T-helper 2 cell treated with Interferon-gamma antibody and Interleukin-4, amounts not matched to agents 5 μg/mL and 100 μg/mL, for 36 hours (primary cell): ENCODE measurements around the gene PACS2.

Source experiments
- DNase-seq: peaks from one replicate; pipeline ENCODE4 v3.0.0; 2021; ENCODE audit warnings: low spot score
- H3K27ac Mint-ChIP-seq: one replicate; pipeline ENCODE4 v1.8.0; 2021; ENCODE audit warnings: mild to moderate bottlenecking, mixed read lengths
- H3K27me3 Mint-ChIP-seq: one replicate; pipeline ENCODE4 v1.8.0; 2021; ENCODE audit warnings: low read depth, mixed read lengths
- H3K36me3 Mint-ChIP-seq: one replicate; pipeline ENCODE4 v1.8.0; 2021; ENCODE audit warnings: low read depth, mixed read lengths
- H3K4me1 Mint-ChIP-seq: one replicate; pipeline ENCODE4 v1.8.0; 2021; ENCODE audit warnings: low read depth, mixed read lengths
- H3K4me3 Mint-ChIP-seq: one replicate; pipeline ENCODE4 v1.8.0; 2022; ENCODE audit warnings: mild to moderate bottlenecking, moderate library complexity, mixed read lengths
- H3K9me3 Mint-ChIP-seq: one replicate; pipeline ENCODE4 v1.8.0; 2021; ENCODE audit warnings: mixed read lengths

Gene PACS2

DNA sequence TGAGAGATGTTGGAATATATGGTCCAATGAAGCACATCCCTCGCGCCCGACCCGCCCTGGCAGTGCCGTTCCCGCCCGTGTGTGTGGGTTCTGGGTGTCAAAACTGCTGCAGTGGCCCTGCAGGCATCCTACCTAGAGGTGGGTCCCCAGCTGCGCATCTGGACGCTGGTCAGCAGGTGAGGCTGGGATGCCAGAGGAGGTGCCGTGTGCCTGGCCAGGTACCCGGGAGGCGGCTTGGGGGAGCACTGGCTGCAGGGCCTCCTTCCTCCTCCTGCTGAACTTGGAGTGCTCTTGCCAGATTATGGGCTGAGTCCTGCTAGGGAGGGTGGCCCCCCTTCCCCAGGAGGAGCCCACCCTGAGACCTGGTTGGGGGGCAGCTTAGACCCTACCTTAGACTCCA, 110.3 kb downstream of the PACS2 start:
- H3K4me3 Mint-ChIP-seq: no peak overlapping the region
- H3K36me3 Mint-ChIP-seq: peaks cover 33% of the 10 kb centered on the region
- no peaks in the 10 kb centered on the region for H3K27me3 Mint-ChIP-seq
- H3K27ac Mint-ChIP-seq: no peak overlapping the region
- H3K9me3 Mint-ChIP-seq: no peaks in the 10 kb centered on the region
- peaks cover 15% of the 10 kb centered on the region for H3K4me1 Mint-ChIP-seq
- DNase-seq: no peak

DNA sequence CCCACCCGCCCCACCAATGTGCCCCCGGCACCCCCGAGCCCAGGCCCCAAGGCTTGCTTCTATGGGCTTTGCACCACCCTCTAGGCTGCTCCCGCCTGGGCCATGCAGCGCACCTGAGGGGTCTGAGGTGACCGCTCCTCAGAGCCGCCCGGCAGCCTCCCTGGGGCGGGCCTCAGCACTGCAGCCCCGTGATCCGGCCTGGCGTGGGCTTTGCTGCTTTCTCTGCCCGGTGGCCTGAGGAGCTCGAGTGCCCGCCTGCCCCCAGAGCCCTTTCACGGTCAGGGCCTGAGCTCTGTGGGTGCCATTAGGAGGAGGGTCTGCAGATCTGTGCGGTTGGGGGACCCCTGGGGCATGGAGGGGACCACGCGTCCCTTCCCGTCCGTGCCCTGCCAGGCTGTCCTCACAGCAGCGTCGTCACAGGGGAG, 111.3 kb downstream of the PACS2 start:
- Mint-ChIP-seq H3K4me1 (peaks cover 13% of the 10 kb centered on the region), H3K27ac (no peak overlapping the region), H3K36me3 (peaks cover 41% of the 10 kb centered on the region), H3K9me3 (no peaks in the 10 kb centered on the region), H3K27me3 (no peaks in the 10 kb centered on the region), H3K4me3 (no peak overlapping the region)
- DNase-seq: no peak

DNA sequence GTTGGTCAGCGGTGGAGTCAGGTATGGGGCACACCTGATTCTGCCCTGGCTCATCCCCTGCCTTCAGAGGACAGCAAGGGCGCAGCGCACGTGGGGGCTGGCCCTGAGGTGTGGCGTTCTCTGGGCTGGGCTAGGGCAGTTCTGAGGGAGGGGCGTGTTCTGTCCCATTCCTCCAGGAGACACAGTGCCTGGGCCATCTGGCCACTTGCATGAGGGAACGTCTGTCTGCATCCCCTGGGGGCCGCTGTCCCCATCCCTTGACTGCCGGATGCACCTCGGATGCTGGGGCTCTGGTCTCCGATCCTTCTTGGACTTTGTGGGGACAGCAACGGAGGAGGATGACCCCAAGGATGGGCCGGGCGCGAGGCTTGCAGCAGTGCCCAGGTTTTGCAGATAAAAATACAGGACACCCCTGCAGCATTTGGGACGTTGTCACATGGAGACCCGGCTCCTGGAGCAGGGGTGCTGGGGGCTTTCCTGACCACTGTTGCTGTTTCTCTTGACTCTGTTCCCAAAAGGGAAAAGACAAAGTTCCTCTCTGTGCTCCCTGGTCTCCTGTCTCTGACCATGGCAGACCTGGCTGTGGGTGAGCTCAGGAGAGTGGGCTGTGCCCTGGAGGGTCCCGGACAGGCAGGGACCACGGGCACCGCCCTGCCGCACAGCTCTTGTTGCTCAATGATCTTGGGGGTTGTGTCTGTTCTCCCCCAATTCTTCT, 112.0 kb downstream of the PACS2 start:
- peaks cover 13% of the 10 kb centered on the region for H3K4me1 Mint-ChIP-seq
- H3K36me3 Mint-ChIP-seq: peaks cover 44% of the 10 kb centered on the region
- H3K9me3 Mint-ChIP-seq: no peaks in the 10 kb centered on the region
- no peak for DNase-seq
- no peak overlapping the region for H3K27ac Mint-ChIP-seq
- H3K4me3 Mint-ChIP-seq: no peak overlapping the region
- H3K27me3 Mint-ChIP-seq: no peaks in the 10 kb centered on the region

DNA sequence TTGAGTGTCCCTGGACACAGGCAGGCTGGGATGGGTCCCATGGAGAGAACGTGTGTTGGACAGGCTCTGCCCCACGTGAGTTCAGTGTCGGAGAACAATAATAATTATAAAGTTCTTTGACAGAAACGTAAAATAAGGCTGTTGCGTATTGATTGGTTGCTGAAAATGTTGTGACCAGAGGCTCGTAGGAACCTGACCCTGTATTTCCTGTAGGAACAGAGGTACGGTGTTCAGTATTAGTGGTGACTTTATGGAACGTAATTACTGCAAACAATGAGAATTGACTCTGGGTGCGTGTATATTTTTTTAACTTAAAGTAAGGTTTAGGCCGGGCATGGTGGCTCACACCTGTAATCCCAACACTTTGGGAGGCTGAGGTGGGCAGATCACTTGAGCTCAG, 112.9 kb downstream of the PACS2 start:
- H3K4me1 Mint-ChIP-seq: peaks cover 6% of the 10 kb centered on the region
- H3K4me3 Mint-ChIP-seq: no peak overlapping the region
- DNase-seq: no peak
- no peak overlapping the region for H3K27ac Mint-ChIP-seq
- H3K27me3 Mint-ChIP-seq: no peaks in the 10 kb centered on the region
- peaks cover 39% of the 10 kb centered on the region for H3K36me3 Mint-ChIP-seq
- no peaks in the 10 kb centered on the region for H3K9me3 Mint-ChIP-seq

DNA sequence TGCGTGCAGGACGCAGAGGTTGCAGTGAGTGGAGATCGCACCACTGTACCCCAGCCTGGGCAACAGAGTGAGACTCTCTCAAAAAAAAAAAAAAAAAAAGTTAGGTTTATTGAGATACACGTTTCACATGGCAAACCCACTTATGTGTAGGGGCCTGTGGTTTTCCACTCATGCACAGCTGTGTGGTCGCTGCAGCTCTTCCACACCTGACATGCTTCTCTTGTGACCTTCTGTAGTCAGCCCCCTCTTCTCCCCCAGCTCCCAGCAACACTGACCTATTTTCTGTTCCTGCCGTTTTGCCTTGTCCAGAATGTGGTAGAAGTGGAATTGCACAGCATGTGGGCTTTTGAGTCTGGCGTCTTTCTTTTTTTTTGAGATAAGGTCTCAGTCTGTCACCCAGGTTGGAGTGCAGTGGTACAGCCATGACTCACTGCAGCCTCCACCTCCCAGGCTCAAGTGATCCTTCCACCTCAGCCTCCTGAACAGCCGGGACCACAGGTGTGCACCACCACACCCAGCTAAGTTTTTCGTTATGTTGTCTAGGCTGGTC, 113.5 kb downstream of the PACS2 start:
- Mint-ChIP-seq H3K4me3 (no peak overlapping the region), H3K27ac (peak overlapping the region; percentile 20), H3K36me3 (peaks cover 37% of the 10 kb centered on the region), H3K4me1 (peaks cover 2% of the 10 kb centered on the region), H3K9me3 (no peaks in the 10 kb centered on the region), H3K27me3 (no peaks in the 10 kb centered on the region)
- DNase-seq: no peak

DNA sequence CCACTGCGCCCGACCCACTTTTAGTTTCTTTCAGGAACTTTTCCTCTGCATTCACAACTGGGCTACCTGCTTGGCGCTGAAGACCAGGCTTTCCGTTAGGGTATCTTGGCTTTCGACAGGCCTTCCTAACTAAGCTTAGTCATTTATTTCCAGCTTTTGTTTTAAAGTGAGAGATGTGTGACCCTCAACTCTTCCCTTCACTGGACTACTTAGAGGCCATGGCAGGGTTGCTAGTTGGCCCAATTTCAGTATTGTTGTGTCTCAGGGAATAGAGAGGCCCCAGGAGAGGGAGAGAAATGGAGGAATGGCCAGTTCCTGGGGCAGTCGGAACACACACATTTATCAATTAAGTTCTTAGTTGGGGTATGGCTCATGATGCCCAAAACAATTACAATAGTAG, 115.5 kb downstream of the PACS2 start:
- H3K27me3 Mint-ChIP-seq: no peaks in the 10 kb centered on the region
- DNase-seq: no peak
- no peak overlapping the region for H3K4me3 Mint-ChIP-seq
- H3K9me3 Mint-ChIP-seq: no peaks in the 10 kb centered on the region
- H3K4me1 Mint-ChIP-seq: no peaks in the 10 kb centered on the region
- H3K27ac Mint-ChIP-seq: no peak overlapping the region
- peaks cover 39% of the 10 kb centered on the region for H3K36me3 Mint-ChIP-seq

DNA sequence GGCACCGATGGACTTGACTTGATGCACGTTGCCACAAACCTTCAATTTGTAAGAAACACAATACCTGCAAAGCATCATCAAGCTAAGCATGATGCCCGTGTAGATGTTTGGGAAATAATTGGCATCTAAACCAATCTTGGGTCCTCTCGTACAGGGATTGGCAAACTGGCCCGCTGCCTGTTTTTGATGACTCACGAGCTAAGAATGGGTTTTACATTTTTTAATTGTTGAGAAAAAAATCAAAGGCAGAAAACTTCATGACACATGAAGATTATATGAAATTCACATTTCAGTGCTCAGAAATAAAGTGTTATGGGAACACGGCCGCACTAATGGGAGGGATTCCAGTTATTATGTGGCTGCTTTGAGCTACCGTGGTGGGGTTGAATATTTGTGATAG, 116.0 kb downstream of the PACS2 start:
- Mint-ChIP-seq H3K36me3 (peaks cover 39% of the 10 kb centered on the region), H3K4me1 (no peaks in the 10 kb centered on the region), H3K27ac (no peak overlapping the region), H3K9me3 (no peaks in the 10 kb centered on the region), H3K4me3 (no peak overlapping the region), H3K27me3 (no peaks in the 10 kb centered on the region)
- no peak for DNase-seq

DNA sequence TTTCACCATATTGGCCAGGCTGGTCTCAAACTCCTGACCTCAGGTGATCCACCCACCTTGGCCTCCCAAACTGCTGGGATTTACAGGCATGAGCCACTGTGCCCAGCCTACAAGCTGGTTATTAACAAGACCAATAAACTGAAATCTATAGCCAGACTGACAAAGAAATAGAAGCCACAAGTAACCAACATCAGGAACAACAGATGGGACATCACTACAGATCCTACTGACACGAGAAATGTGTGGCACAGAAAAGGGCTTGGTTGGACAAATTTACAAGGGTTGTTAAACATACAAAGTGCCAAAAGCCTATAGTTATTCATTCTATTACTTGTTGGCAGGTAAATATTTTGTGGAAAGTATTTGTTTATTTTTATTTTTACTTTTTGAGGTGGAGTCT, 116.7 kb downstream of the PACS2 start:
- Mint-ChIP-seq H3K27me3 (no peaks in the 10 kb centered on the region), H3K4me3 (no peak overlapping the region), H3K27ac (no peak overlapping the region), H3K36me3 (peaks cover 42% of the 10 kb centered on the region), H3K4me1 (no peaks in the 10 kb centered on the region), H3K9me3 (no peaks in the 10 kb centered on the region)
- DNase-seq: no peak

DNA sequence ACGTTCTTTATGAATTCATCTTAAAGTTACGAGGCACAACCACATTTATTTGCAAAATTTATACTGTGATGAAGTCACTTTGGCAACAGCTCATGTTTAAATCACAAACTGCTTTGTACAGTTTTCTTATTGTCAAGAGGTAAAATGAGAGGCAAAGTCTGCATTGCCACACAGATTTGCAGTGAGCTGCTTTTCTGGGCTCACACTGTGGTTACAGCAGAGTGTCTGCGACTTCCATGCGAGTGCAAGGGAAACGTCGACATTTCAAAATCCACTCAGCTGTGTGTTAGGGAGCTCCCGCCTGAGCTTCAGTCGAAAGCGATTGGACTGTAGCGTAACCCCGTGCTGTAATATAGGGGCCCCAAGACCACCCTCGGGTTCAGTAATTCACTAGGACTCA, 118.1 kb downstream of the PACS2 start:
- H3K27me3 Mint-ChIP-seq: no peaks in the 10 kb centered on the region
- H3K4me3 Mint-ChIP-seq: no peak overlapping the region
- no peak for DNase-seq
- no peaks in the 10 kb centered on the region for H3K4me1 Mint-ChIP-seq
- H3K36me3 Mint-ChIP-seq: peaks cover 33% of the 10 kb centered on the region
- no peak overlapping the region for H3K27ac Mint-ChIP-seq
- no peaks in the 10 kb centered on the region for H3K9me3 Mint-ChIP-seq

DNA sequence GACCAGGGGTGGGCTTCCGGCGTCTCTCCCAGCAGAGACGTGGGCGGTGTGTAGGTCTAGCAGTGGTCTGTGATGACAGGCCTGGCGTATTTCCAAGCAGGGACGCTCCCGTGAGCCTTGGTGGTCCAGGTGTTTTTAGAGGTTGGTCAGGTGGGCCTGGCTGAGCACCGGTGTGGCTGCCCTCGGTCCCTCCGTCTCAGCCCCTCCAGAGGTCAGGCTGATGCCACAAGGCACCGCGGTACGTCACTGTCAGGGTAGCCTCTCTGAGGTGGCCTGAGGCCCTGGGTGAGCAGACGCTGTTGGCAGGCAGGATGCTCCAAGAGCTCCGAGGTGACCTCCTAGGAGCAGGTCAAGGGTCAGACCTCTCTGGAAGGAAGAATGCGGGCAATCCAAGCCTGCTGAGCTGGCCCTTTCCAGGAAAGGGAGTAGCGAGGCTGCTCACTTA, 118.6 kb downstream of the PACS2 start:
- Mint-ChIP-seq H3K36me3 (peaks cover 31% of the 10 kb centered on the region), H3K27ac (no peak overlapping the region), H3K4me1 (no peaks in the 10 kb centered on the region), H3K4me3 (no peak overlapping the region), H3K9me3 (no peaks in the 10 kb centered on the region), H3K27me3 (no peaks in the 10 kb centered on the region)
- DNase-seq: no peak

DNA sequence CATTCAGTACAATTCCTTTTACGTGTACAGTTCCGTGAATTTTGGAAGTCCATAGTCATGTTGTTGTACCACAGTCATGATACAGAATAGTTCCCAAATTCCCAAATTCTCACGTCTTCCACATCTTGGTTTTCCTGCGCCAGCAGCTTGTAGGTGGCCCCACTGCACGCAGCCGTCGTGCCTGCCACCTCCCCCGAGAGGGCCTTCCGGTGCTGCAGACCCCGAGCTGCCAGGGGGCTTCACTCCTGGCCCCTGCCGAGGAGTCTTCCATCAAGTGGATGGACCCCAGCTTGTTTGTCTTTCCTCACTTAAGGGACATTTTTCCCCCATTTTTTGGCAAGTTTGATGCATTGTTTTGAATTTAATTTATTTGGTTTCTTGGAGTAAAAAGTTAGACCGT, 121.9 kb downstream of the PACS2 start:
- H3K27ac Mint-ChIP-seq: no peak overlapping the region
- H3K9me3 Mint-ChIP-seq: no peaks in the 10 kb centered on the region
- no peaks in the 10 kb centered on the region for H3K27me3 Mint-ChIP-seq
- H3K4me1 Mint-ChIP-seq: no peaks in the 10 kb centered on the region
- no peak overlapping the region for H3K4me3 Mint-ChIP-seq
- peaks cover 9% of the 10 kb centered on the region for H3K36me3 Mint-ChIP-seq
- DNase-seq: no peak

DNA sequence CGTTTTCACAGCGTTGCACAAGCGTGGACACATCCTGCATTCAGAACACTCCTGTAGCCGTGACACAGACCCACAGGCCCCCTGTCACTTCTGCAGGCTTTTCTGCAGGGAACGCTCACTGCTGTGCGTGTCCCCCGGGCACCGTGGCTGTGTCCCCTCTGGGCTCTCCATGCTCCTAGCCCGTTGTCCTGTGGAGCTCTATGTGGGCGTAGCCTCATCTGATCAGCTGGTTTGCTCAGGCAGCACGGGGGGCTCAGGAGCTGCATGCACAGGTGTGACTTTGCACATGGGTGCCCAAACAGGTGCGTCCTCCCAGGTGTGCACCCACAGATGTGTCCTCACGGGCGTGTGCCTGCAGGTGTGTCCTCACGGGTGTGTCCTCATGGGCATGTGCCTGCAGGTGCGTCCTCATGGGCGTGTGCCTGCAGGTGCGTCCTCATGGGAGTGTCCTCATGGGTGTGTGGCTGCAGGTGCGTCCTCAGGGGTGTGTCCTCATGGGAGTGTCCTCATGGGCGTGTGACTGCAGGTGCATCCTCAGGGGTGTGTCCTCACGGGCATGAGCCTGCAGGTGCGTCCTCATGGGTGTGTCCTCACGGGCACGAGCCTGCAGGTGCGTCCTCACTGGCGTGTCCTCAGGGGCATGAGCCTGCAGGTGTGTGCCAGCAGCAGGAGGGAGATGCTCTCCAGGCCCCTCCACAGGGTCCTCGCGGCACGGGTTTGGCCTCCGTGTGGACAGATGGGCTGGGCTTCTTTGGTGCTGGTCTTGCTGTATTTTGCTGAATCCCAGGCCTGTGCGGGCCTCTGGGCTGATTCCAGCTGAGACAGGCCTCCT, 122.6 kb downstream of the PACS2 start:
- no peaks in the 10 kb centered on the region for H3K4me1 Mint-ChIP-seq
- no peaks in the 10 kb centered on the region for H3K27me3 Mint-ChIP-seq
- no peak for DNase-seq
- H3K4me3 Mint-ChIP-seq: no peak overlapping the region
- H3K9me3 Mint-ChIP-seq: no peaks in the 10 kb centered on the region
- peaks cover 12% of the 10 kb centered on the region for H3K36me3 Mint-ChIP-seq
- no peak overlapping the region for H3K27ac Mint-ChIP-seq

DNA sequence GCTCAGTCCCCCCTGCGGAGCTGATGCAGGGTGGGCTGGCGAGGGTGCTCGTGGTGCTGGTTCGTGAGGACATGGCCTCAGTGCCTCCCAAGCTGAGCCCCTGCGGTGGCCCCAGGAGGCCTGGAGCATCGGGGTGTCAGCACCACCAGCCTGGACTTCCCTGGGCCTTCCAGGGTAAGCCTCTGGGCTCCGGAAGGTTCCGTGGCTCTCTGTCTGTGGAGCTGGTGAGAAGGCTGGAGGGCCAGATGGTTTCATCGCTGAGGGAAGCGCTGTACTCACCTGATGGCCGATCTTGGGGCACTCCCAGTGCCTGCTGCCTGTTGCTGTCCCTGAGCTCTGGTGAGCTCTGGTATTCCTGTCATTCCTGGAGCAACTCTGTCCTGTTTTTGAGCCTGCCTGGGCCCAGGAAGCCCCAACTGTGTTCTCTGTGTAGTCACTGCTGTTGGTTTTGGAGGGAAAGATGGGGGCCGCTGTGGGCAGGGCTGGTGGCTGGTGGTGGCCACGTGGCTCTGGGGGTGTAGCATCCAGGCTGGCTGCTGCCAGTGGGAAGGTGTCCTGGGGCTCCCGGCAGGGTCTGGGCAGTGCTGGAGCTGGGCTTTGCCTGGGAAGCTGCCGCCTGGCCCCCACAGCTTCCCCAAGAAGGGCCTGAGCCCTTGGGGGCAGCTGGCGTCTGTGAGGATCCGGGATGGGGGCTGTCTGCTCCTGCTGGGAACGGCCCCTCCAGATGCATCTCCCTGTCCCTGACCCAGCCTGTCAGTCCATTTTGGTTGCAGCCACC, 123.4 kb downstream of the PACS2 start:
- no peak for DNase-seq
- Mint-ChIP-seq H3K36me3 (peaks cover 14% of the 10 kb centered on the region), H3K4me3 (no peak overlapping the region), H3K4me1 (no peaks in the 10 kb centered on the region), H3K9me3 (no peaks in the 10 kb centered on the region), H3K27me3 (no peaks in the 10 kb centered on the region), H3K27ac (no peak overlapping the region)

DNA sequence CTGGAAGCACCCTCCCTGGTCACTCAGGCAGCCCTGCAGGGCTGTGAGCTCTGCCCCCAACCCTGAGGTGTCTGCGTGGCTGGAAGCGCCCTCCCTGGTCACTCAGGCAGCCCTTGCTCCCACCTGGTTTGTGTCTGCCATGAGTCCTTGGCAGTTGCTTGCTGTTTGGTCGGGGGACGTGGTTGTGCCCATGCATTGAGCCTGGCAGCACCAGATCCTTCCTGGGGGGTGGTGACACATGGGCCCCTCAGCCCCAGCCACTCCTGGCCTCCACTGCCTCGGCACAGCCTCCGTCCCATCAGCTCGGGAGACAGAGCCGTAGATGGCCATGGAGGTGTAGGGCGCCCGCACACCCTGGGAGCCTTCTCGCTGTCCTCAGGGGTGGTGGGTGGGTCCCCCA, 124.6 kb downstream of the PACS2 start:
- Mint-ChIP-seq H3K4me1 (no peaks in the 10 kb centered on the region), H3K4me3 (no peak overlapping the region), H3K27ac (no peak overlapping the region), H3K27me3 (no peaks in the 10 kb centered on the region), H3K36me3 (peaks cover 14% of the 10 kb centered on the region), H3K9me3 (no peaks in the 10 kb centered on the region)
- DNase-seq: no peak
